Measurements from ENCODE around the gene IGF2BP1.

Gene IGF2BP1

GRCh38 chr17:48989100-48989499, 8.1 kb upstream of the IGF2BP1 start:
- FAIRE-seq (no peak), DNase-seq (ENCODE audit: insufficient read length, low spot score) (no peak)
- TF ChIP-seq, protein P1, sequence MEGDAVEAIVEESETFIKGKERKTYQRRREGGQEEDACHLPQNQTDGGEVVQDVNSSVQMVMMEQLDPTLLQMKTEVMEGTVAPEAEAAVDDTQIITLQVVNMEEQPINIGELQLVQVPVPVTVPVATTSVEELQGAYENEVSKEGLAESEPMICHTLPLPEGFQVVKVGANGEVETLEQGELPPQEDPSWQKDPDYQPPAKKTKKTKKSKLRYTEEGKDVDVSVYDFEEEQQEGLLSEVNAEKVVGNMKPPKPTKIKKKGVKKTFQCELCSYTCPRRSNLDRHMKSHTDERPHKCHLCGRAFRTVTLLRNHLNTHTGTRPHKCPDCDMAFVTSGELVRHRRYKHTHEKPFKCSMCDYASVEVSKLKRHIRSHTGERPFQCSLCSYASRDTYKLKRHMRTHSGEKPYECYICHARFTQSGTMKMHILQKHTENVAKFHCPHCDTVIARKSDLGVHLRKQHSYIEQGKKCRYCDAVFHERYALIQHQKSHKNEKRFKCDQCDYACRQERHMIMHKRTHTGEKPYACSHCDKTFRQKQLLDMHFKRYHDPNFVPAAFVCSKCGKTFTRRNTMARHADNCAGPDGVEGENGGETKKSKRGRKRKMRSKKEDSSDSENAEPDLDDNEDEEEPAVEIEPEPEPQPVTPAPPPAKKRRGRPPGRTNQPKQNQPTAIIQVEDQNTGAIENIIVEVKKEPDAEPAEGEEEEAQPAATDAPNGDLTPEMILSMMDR (IDR thresholded peaks at IDR 0.05; ENCODE audit: insufficient read depth, missing control alignments) = no peak

DNA sequence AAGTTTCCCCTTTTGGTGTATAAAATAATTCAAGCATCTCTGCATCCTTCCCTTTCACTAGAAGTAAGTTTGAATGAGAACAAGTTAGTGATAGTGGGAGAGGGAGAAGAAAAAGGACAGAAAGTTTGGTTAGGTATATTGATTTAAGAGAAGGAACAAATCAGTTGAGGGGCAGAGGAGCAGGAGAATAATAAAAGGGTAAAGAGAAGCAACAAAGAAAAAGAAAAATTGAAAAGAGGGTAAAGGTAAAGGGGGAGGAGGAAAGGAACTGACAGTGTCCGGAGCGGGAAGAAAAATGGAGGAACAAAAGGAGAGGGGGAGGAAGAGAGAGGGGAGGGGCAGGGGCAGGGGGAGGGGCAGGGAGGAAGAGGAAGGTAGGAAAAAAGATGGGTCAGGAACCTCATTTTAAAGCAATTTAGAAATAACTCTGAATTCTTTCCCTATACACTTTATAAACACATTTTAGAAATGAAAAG, 6.3 kb upstream of the IGF2BP1 start:
- DNase-seq (ENCODE audit: insufficient read length, low spot score) (no peak), FAIRE-seq (no peak)
- TF ChIP-seq, protein P1 (IDR thresholded peaks at IDR 0.05; ENCODE audit: insufficient read depth, missing control alignments) = no peak

DNA sequence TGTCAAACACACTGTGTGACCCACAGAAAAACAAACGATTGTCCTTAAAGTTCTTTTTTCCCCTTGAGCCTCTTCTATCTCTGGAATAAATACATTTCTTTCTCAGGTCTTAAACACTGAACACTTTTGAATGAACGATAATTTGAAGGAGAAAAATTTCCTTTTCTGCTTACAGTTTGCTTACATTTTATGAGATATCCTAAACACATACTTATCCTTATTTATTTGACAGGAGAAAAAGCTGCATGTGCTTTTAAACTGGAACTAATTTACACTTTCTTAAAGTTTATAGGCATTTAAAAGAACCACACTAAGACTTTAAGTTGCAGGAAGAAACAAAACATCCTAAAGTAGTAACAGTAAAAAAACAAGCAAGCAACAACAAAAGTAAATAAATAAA, 4.7 kb upstream of the IGF2BP1 start:
- TF ChIP-seq, protein P1 (IDR thresholded peaks at IDR 0.05; ENCODE audit: insufficient read depth, missing control alignments) = no peak
- no peak for FAIRE-seq
- DNase-seq (ENCODE audit: insufficient read length, low spot score) = no peak

- FAIRE-seq = no peak
Observed at GRCh38 chr17:48993305-48993704, 3.9 kb upstream of the IGF2BP1 start.

GRCh38 chr17:48993951-48994350, 3.2 kb upstream of the IGF2BP1 start:
- TF ChIP-seq, protein P1 (IDR thresholded peaks at IDR 0.05; ENCODE audit: insufficient read depth, missing control alignments) = no peak
- FAIRE-seq (no peak), DNase-seq (ENCODE audit: insufficient read length, low spot score) (no peak)

More at GRCh38 chr17:48993305-48993704, 3.9 kb upstream of the IGF2BP1 start:
- DNase-seq (ENCODE audit: insufficient read length, low spot score) = no peak
- TF ChIP-seq, protein P1 (IDR thresholded peaks at IDR 0.05; ENCODE audit: insufficient read depth, missing control alignments) = no peak

- TF ChIP-seq, protein P1 (IDR thresholded peaks at IDR 0.05; ENCODE audit: insufficient read depth, missing control alignments) = no peak
- FAIRE-seq (peak; percentile 81), DNase-seq (ENCODE audit: insufficient read length, low spot score) (no peak)
Observed at GRCh38 chr17:48994549-48995303, 2.5 kb upstream of the IGF2BP1 start.

DNA sequence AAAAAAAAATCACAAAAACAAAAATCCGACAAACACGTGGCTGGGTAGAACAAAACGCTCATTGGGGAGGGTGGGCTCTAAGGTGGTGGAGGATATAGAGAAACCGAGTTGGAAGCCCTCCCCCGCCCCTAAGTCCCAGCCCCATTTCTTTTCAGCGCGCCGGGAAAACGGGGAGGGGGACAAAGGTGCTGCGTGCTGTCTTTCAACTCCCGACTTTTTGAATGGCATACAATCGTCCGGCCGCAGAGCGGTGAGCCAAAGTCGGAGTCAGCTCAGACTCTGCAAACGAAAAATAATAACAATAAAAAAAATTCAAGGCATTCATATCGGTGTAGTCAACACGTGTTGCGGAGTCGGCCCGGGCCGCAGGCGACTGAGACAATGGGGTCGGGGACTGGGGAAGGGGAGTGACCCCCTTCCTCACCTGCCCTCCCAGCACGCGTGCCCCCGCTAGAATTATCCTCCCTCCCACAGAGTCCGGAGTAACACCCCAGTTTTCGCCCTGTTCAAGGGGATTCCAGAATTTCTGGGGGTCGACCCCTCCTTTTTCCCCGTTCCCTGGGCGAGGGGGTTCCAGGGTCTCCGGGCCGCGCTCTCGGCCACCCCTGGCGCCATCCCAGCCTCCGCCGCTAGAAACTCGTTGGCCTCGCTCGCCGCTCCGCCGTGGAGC, 1.7 kb upstream of the IGF2BP1 start:
- no peak for FAIRE-seq
- no peak for DNase-seq (ENCODE audit: insufficient read length, low spot score)
- TF ChIP-seq, protein P1 (IDR thresholded peaks at IDR 0.05; ENCODE audit: insufficient read depth, missing control alignments) = no peak
